Right atrium auricular region (tissue), 2 donors: ENCODE data around the gene CAPN3. TPM values are rescaled to one million over a fixed set of nuclear protein-coding genes. Genes with fewer than 3 reads are reported as not detected.

ENCODE experiments used
- DNase-seq: peaks from one replicate; pipeline ENCODE4 v3.0.0-alpha.2; 2019; ENCODE audit warnings: low spot score
- H3K27ac ChIP-seq, 2 donors: fragments of 200-600 bp; sonication (generic); 1 replicate in 1 of 2; 2 replicates in 1 of 2; pipeline ENCODE4 v1.5.1; 2016 to 2019
- H3K27me3 ChIP-seq, 2 donors: fragments of 200-600 bp; sonication (generic); one replicate each; pipeline versions ENCODE4 v1.5.1 to v1.6.0; 2017 to 2019
- H3K36me3 ChIP-seq: fragments of 200-600 bp; sonication (generic); one replicate; pipeline ENCODE4 v1.5.1; 2016
- H3K4me1 ChIP-seq, 2 donors: fragments of 200-600 bp; sonication (generic); one replicate each; pipeline versions ENCODE4 v1.5.1 to v1.6.0; 2017 to 2019
- H3K4me3 ChIP-seq, 2 donors: fragments of 200-600 bp; sonication (generic); 1 replicate in 1 of 2; 2 replicates in 1 of 2; pipeline ENCODE4 v1.5.1; 2017 to 2019; ENCODE audit warnings: mild to moderate bottlenecking in 1 of 2, moderate library complexity in 1 of 2
- H3K9me3 ChIP-seq, 2 donors: fragments of 200-600 bp; sonication (generic); one replicate each; pipeline ENCODE4 v1.5.1; 2019
- total RNA-seq, 2 donors: library from RNA; depleted of rRNA; stranded (reverse); fragments of >200 nt; gene quantifications; one replicate each; pipeline ENCODE4 v1.1.0, GENCODE V29; 2016
- TF ChIP-seq, protein P1 (sequence below), 2 donors: fragments of 200-600 bp; sonication (generic); IDR thresholded peaks; one replicate each; pipeline ENCODE4 v1.5.1; 2019; ENCODE audit warnings: antibody characterized with exemption in 2 of 2

CAPN3 gene
- total RNA-seq, 2 donors from 2014 or later = 5.3 to 8.6 TPM

DNA sequence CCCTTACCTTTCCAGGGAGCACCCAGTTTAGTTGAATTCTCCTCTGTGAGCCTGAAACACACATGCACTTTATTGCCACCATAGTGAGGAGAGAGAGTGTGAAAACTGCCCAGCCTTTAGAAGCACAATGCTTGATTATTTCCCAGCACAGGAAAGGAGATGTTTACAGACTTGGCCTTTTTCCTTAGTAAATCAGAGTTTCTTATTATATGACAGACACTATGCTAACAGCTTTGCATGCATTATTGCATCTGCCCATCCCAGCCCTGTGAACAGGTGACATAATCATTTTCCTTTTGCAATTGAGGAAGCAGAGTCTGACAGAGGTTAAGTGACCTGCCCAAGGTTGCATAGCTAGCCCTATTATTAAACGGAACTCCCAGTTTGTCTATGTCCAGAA lies 36.5 kb downstream of the CAPN3 start:
- no peak overlapping the region for H3K4me3 ChIP-seq
- H3K27ac ChIP-seq = no peak overlapping the region
- TF ChIP-seq, protein P1, sequence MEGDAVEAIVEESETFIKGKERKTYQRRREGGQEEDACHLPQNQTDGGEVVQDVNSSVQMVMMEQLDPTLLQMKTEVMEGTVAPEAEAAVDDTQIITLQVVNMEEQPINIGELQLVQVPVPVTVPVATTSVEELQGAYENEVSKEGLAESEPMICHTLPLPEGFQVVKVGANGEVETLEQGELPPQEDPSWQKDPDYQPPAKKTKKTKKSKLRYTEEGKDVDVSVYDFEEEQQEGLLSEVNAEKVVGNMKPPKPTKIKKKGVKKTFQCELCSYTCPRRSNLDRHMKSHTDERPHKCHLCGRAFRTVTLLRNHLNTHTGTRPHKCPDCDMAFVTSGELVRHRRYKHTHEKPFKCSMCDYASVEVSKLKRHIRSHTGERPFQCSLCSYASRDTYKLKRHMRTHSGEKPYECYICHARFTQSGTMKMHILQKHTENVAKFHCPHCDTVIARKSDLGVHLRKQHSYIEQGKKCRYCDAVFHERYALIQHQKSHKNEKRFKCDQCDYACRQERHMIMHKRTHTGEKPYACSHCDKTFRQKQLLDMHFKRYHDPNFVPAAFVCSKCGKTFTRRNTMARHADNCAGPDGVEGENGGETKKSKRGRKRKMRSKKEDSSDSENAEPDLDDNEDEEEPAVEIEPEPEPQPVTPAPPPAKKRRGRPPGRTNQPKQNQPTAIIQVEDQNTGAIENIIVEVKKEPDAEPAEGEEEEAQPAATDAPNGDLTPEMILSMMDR (IDR thresholded peaks at IDR 0.05) = no peak
- no peak for DNase-seq
- no peaks in the 10 kb centered on the region for H3K4me1 ChIP-seq
- H3K27me3 ChIP-seq = no peaks in the 10 kb centered on the region
- no peaks in the 10 kb centered on the region for H3K9me3 ChIP-seq
- peaks cover 5% of the 10 kb centered on the region for H3K36me3 ChIP-seq

DNA sequence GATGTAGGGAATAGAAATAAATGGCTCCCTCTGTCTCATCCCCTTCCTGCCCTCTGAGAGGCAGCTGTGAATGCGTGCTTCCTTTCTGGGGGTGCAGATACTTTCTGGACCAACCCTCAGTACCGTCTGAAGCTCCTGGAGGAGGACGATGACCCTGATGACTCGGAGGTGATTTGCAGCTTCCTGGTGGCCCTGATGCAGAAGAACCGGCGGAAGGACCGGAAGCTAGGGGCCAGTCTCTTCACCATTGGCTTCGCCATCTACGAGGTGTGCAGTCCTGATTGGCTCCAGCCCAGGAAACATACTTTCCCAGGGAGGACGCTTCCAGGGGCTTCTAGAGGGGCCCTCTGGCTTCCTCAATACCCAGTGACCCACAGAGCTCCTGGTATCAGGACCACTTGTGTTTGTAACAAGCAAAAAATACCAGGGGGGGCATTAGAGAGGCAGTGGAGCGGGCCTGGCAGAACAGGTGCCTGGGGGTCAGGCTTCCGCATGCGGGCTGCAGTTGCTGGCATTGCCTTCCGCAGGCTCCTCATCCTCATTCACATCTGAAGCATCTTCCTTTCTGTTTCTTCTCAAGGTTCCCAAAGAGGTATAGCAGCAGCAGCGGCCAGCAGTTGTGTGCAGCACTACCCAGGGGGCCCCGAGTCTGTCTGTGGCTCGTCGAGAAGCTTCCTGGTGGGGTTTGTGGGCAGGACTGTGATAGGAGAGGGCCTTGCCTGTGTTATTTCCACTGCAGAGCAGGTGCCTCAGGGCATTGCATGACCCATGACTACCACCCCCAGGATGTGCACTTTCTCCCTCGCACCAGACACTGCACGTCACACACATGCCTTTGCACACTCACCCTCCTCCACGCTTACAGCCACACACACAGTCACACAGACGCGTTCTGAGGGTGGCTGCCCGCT lies 42.5 kb downstream of the CAPN3 start:
- Histone ChIP-seq H3K4me1 (no peaks in the 10 kb centered on the region), H3K4me3 (no peak overlapping the region), H3K27me3 (no peaks in the 10 kb centered on the region), H3K9me3 (no peaks in the 10 kb centered on the region), H3K27ac (no peak overlapping the region), H3K36me3 (peaks cover 5% of the 10 kb centered on the region)
- TF ChIP-seq, protein P1 (IDR thresholded peaks at IDR 0.05) = no peak
- DNase-seq = peak; percentile 26

DNA sequence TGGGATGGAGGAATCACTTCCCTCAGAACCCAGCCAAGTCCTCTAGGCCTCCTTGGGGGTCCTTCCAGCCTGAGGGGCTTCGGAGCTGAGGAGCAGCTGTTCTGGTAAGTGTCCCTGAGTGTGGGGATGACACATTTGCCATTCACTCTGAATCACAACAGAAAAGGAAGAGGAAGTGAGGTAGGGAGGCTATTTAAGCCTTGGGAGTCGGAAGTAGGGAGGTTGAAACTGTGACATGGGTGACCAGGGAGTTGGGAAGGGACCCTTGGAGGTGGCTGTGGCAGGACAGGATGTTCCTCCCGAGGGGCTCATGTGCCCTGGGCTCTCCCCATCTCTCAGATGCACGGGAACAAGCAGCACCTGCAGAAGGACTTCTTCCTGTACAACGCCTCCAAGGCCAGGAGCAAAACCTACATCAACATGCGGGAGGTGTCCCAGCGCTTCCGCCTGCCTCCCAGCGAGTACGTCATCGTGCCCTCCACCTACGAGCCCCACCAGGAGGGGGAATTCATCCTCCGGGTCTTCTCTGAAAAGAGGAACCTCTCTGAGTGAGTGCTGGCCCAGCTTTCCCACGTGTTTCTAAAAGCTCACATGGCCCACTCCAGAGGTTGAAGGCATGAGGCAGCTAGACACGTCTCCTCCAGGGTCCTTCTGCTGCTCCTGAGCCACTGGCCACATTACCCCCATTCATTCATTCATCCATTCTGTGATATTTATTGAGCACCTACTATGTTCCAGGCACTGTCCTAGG lies 43.3 kb downstream of the CAPN3 start:
- H3K27ac ChIP-seq = no peak overlapping the region
- no peak for DNase-seq
- H3K36me3 ChIP-seq = peaks cover 5% of the 10 kb centered on the region

DNA sequence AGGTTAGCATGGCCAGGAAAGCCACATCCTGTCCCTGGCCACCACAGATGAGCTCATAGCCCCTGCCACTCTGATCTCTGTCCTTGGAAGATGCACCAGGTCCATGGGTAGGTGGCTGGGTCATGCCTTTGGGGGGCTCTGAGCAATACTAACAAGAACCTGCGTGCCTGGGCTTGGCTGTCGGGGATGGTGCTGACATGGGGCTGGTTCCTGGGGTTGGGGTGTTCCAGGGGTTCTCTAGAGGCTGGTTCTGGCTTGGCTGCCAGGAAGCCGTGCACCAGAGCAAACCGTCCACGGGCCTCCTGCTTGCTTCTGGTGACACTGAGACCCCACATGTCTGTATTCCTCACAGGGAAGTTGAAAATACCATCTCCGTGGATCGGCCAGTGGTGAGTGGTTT lies 44.1 kb downstream of the CAPN3 start:
- no peaks in the 10 kb centered on the region for H3K9me3 ChIP-seq
- TF ChIP-seq, protein P1 (IDR thresholded peaks at IDR 0.05) = no peak
- peaks cover 5% of the 10 kb centered on the region for H3K36me3 ChIP-seq

More for the DNA sequence above, 43.3 kb downstream of the CAPN3 start:
- Histone ChIP-seq H3K4me1 (no peaks in the 10 kb centered on the region), H3K9me3 (no peaks in the 10 kb centered on the region), H3K4me3 (no peak overlapping the region), H3K27me3 (no peaks in the 10 kb centered on the region)
- TF ChIP-seq, protein P1 (IDR thresholded peaks at IDR 0.05) = no peak

DNA sequence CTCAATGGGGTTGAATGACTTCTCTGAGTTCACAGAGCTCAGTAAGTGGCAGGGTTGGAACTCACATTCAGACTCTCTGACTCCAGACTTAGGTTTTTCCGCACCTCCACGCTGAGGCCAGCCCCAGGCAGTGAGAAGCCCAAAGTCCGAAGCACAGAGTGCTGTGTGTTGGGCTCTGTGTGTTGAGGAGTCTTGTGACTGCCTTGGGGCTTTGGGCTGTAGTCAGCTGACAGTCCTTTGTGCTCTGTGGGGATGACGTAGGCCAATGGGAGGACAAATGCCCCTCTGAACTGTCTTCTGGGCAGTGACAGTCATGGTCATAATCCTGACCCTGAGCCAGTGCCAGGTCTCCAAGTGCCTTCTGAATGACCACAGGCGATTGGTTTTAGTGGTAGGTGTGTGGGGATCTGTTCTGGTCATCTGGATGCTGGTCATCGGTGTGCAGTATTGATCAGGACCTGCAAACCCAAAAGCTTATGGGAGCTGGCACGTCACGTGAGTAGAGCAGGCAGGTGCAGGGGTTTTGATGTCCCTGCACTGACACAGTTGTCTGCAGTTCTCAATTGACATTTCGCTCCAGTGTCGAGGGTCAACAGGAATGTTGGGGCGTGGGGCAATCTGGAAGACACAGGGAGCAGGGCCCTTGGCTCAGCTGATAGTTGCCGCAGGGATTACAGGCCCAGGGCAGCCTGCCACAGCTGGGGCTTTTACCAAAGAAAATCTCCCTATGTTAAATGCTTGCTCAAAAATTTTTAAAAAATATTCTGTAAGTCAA lies 45.3 kb downstream of the CAPN3 start:
- no peak overlapping the region for H3K27ac ChIP-seq
- no peaks in the 10 kb centered on the region for H3K4me1 ChIP-seq
- DNase-seq = no peak
- no peaks in the 10 kb centered on the region for H3K9me3 ChIP-seq
- no peak overlapping the region for H3K4me3 ChIP-seq
- peaks cover 2% of the 10 kb centered on the region for H3K36me3 ChIP-seq
- no peaks in the 10 kb centered on the region for H3K27me3 ChIP-seq
- TF ChIP-seq, protein P1 (IDR thresholded peaks at IDR 0.05) = no peak

More for the DNA sequence above, 44.1 kb downstream of the CAPN3 start:
- Histone ChIP-seq H3K27me3 (no peaks in the 10 kb centered on the region), H3K4me3 (no peak overlapping the region), H3K4me1 (no peaks in the 10 kb centered on the region), H3K27ac (no peak overlapping the region)
- DNase-seq = no peak
